Medulla oblongata (tissue), 1 donor: ENCODE measurements around the gene GALNT18.

Source experiments
- DNase-seq: peaks from one replicate; pipeline ENCODE4 v3.0.0-alpha.2; 2015; ENCODE audit errors: extremely low spot score

Gene GALNT18

DNA sequence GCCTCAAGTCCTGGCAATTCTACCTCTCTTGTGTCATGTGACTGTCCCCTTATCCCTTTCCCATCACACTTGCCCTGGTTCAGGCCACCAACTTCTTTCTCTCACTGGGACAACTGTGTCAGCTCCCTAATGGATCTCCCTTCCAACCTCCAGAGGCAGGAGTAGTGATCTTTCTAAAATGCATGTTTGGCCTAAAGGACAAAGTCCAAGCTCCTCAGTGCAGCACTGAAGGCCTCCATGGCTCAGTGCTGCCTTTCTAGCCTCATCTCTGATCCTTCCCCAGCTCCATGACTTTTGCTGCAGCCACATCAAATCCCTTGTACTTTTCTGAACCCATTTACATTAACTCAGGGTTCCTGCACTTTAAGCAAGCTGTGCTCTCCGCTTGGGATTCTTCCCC lies 349.6 kb downstream of the GALNT18 start:
- no peak for DNase-seq

DNA sequence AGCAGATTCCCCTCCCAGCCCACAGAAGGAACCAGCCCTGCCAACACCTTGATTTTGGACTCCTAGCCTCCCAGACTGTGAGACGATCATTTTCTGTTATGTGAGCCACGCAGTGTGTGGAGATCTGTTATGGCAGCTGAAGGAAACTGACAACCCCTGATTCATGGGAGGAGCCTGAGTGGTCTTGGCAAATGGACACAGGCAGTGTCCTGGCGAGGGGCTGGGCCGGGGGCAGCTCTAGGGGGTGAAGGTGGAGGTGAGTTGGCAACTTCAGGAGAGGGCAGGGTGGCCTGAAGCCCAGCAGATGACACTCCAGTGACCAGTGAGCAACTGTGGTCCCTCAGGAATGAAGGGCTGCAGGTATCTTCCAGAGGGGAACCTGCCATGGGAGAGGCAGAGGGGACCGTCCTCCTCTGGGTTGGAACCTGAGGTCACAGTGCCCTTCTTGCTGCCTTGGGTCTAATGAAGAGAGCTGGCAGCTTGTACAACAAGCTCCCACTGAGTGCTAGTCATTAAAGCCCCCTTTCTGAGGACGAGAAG lies 351.5 kb downstream of the GALNT18 start:
- DNase-seq = no peak

DNA sequence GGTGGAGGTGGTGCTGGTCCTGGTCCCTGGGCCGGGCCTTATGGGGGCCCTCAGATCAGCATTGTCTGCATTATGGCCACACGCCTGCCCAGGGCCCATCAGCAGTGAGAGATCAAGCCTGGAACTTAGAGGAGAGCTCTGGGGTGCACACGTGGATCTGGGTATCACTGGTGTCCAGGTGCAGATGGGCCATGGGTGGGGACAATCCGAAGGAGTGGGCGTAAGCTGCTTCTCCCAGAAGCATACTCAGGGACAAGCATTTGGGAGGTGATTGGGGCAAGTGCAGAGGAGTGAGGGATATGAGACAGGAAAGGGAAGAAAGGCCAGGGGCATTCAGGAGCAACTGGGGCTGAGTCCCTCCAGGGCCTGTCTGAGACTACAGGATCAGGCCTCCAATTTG lies 353.1 kb downstream of the GALNT18 start:
- DNase-seq = no peak

DNA sequence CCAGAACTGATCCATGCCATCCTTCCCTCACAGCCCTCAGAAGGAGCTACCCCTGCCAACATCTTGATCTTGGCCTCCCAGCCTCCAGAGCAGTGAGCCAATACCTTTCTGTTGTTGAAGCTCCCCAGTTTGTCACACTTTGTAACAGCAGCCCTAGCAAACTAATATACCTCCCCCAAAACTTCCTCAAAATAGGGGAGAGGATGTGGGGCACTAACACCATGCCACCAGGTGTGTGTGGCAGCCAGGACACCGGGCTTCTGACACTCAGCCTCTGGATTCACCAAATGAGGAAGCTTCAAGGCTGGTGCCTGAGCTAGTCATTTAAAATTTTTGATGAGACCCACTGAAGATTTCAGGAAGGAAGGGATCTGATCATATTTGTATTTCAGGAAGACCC lies 353.7 kb downstream of the GALNT18 start:
- DNase-seq = no peak

DNA sequence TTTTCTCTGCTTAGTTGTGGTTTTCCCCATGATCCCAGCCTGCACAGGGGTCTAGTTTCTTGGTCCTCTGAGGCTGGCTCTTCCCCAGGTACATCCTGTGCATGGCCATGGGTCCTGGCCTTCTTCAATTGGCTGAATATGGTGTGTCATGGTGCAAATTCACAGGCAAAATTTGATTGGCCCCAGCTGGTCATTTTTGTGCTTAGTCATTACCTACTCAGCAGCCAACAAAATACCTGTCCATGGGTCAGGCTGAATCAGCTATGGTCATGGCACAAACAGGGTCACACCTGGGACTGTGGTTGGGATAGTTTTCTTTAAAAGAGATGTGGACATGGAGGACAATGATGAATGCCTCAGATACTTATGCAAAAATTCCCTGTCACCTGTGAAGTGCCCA lies 354.5 kb downstream of the GALNT18 start:
- DNase-seq = no peak

DNA sequence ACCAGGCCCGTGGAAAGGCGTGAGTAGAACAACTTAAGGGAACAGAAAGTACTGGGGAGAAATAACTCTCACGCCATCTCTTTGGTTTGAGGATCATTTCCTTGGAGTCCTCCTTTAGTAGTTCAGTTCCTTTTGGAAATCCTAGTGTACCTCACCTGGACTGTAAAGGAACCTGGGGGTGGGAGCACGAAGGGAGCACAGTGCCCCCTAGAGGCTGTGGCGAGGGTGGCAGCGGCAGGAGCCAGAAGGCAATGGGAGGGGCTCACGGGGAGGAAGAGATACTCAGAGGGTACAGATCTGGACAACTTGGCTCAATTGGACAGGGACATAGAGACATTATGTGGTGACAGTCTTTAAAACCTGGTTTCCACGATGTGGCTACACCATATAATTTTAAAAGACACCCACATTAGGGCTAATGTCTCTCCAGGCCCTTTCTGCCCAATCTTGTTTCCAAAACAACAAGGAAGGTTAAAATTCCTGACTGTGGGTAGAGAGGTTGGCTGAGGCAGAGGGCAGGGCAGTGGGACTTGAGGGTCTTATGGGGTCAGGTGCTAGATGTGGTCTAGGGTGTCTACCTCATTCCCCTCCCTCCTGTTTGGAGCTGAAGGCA lies 355.7 kb downstream of the GALNT18 start:
- DNase-seq = no peak

DNA sequence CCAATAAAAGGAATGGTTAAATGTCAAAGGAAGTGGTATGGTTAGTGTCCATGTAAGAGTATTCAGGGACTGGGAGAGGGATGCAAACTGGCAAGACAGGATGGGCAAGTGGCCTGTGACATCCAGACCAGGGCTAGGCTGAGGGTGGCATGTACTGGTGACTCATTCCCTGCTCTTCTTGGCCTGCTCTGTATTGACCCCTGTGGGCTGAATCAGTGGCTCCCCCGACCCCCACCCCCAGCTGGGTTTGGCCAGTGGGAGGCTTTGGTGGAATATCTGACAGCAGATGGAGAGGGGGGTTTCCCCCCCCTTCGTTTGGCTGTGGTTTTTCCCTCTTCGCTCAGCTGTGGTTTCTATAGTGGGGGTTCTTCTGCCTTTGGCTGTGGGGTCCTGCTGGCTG lies 356.5 kb downstream of the GALNT18 start:
- no peak for DNase-seq

DNA sequence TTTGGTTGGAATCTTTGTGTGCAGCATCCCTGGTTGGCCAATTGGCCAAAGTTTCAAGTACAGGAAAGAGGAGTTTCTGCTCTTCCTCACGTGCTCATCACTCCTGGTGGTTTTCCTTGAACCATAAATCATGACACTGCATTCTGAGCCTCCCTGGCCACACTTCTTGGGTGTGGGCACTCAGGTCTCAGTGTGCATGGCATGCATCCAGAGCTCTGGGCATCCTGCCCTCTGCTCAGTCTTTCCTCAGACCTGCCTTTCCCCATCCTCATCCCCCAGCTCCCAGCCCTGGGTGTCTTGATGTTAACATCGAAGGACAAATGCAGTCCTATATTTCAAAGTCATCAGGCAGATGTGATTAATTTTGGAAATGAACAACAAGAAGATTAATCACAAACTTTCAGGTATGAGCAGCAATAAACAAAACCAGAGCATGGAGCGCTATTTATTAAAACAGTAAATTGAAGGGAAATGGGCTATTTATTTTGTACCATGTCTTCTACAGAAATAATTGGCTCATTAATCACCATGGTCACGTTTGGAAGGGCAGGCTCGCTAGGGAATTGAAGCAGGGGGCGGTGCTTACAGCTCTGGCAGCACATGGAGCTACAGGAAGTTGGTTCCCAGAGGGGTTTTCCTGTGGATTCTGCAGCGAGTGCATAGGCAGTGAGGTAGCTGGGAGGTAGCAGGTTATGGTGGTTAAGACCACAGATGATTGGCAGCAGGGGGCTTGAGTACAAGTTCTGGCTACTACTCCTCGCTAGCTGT lies 358.4 kb downstream of the GALNT18 start:
- DNase-seq = no peak

DNA sequence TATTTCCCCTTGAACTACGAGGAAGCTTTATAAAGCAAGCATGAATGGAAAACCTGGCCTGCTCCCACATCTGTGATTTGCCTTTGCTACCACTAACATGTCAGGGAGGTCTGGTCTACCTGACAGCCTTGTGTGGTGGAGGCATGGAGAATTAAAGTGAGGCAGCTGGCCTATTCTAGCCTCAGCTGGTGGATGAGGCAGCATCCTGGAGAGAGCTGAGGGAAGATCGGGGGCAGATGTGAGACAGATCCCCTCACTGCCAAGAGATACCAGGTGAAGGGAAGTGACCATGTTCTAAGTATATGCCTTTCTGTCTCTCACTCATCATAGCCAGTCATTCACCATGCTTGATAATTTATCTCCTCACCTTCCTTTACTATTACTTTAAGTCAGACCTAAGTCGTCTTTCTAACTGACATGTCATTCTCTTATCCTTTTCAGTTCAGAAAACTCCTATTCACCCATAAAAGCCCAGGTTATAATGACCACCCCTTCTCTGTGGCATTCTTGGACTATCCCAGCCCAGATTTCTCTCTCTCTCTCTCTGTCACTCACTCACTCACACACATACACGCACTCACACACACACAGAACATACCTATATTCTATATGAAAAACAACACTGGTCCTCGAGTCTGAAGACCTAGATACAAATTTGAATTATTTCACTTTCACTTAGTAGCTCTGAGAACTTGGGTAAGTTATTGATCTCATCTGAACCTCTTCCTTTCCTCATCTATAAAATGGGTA lies 359.5 kb downstream of the GALNT18 start:
- no peak for DNase-seq

DNA sequence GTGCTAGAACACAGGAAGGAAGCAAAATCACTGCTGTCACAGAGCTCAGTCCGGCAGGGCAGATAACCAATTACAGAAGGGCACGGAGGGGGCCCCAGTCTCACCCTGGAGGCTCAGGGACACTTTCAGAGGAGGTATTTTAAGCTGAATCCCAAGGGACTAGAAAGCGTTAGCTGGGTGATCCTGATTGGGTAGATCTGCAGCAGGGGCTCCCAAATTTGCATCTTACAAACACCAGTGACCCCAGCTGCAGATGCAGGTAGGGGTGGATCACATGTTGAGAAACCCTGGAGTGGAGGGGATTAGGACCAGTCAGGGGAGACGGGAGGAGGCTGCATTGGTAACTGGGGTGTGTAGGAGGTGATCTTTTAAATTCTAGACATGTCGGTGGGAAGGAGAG lies 360.2 kb downstream of the GALNT18 start:
- DNase-seq = no peak

DNA sequence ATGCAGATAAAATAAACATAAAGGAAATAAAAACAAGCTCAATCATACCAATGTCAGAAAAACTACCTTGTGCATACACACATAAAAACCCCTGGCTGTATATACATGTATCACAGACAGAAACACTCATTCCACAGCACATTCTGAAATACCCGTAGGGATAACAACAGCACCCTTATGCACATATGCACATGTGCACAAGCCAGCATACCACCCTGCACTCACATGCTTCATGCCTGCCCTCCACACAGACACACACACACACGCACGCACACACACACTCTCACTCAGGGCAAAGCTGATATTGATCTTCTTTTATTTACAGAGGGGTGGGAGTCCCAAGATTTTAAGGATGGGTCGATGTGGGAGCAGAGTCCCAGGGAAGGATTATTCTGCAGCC lies 360.9 kb downstream of the GALNT18 start:
- no peak for DNase-seq

DNA sequence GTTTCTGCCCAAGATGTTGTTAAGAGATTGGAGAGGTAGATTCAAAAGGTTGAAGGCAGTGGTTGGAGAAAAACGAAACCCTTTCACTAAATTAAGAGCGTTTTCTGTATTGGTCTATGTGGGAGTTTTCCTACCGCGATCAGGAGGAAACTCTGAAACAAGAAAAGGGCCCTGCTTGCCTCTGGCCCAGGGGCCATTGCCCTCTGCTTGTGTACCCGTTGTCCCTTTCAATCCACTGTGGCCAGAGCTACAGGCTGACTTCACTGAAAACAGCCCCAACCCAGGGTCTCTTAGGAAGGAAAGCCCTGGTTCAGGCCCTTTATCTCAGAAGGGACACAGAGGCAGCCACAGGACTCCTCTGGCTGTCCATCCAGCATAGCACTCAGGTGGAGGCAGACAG lies 367.8 kb downstream of the GALNT18 start:
- DNase-seq = no peak

DNA sequence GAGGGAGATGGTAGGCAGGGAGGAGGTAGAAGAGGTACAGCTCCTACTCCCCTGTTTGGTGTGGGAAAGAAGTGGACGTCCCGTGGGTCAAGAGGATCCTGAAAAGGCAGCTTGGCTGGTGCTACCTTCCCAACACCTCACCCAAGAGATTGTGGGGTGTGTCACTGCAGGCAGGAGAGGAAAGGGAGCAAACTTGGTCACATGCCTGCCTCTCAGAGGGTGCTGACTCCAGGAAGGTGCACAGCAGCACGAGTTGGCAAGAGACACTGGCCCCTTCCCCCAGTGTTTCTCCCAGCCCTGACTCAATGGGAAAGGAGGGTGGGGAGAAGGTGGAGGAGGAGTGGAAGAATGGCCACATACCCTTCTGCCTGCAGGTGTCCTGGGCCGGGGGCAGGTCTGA lies 368.3 kb downstream of the GALNT18 start:
- DNase-seq = no peak

DNA sequence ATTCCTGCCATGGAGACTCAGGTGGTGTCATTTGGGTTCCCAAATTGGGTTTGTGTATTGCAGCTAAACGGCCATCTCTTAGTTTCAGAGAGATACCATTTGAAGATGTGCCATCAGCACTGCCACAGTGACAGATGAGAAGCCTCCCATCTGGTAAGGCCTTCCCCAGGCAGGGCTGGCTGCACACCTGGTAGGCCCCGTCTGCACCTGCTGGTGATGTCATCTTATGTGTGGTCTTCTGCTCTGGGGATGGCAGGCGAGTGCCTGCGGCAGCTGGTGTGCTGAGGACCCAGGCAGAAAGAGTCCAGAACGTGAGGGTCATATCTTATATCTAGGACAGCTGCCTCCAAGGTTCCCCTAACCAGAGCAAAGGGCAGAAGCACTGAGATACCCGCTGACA lies 369.4 kb downstream of the GALNT18 start:
- DNase-seq = no peak

DNA sequence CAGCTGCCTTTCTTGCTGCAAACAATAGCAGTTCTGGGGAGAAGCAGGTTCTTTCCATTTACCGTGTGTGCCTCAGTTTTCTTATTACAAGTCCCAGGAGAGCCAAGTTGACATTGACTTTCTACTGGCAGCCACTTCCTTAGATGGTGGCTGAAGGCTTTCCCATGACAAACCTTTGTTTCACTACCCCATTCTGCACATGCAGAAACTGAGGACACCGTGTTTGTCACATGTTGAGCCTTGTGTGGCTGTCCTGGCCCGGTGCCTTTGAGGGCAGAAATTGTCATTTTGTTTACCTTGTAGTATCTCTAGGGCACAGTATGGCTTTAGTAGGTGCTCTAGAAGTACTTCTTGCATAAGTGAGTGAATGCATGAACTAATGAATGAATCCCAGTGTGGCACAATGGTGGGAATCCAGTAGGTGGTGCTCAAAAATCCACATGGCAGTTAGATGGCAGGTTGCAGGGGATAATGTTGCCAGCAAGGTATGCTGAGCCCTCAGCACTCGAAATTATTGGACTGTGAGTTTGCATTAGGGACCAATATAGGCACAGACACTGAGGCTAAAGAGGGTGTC lies 370.3 kb downstream of the GALNT18 start:
- no peak for DNase-seq

DNA sequence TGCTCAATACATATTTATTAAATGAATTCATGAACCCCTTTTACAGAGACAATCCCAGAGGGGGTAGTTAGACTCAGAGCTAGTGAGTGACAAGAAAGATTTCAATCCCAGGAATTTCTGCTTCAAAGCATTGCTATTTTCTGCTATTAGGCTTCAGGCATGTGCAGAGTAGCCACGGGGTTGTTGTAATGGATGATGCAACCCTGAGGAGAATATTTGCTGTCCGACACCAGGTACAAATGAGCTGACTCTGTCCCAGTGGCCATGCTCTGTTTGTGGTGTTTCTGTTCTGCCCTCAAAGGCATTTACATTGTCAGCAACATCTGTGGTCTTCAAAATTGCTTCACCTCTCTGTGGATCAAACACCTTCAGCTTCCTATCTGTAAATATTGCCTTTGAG lies 371.3 kb downstream of the GALNT18 start:
- no peak for DNase-seq

DNA sequence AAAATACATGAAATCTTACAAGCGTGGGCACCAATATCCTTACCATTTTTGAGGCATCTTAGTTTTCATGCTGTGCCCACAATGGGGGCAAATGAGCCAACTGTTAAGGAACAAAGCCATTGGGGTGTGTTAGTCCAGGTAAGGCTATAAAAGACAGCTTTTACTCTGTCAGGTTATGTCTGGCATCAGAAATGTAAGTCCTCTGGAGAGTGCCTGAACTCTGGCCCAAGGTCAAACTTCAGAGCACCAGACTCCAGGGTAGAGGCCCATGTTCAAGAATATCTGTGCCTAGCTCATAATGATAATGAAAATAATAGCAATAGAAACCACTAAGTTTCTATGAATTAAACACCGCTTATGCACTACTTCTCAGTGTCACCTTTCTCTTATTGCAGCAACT lies 374.2 kb downstream of the GALNT18 start:
- DNase-seq = no peak

DNA sequence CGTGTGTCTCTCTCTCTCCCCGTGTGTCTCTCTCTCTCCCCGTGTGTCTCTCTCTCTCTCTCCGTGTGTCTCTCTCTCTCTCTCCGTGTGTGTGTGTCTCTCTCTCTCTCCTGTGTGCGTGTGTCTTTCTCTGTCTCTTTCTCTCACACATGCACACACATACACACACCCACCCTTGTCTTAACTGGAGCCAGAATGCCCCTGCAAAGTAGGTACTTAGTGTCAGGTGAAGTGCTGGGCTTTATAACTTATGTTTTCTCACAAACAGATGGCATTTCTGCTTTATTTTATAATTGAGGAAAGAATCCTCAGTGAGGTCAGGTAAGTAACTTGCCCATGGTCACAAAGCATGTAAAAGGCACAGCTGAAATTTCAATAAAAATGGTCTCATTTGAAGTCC lies 374.7 kb downstream of the GALNT18 start:
- DNase-seq = no peak

DNA sequence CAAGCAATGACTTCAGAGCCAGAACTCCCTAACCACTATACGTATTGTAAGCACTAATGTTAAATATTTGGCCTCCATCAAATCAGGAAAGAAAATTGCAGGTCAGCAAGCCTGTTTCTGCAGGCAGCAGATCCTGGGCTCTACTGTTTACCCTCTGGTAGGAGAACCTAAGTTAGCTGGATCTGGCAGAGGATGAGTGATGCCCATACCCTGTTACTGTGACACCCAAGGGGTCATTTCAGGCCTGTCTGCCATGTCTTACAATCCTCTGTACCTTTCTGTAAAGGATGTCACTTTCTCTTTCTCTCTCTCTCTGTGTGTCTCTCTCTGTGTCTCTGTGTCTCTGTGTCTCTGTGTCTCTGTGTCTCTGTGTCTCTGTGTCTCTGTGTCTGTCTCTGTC lies 375.6 kb downstream of the GALNT18 start:
- no peak for DNase-seq

DNA sequence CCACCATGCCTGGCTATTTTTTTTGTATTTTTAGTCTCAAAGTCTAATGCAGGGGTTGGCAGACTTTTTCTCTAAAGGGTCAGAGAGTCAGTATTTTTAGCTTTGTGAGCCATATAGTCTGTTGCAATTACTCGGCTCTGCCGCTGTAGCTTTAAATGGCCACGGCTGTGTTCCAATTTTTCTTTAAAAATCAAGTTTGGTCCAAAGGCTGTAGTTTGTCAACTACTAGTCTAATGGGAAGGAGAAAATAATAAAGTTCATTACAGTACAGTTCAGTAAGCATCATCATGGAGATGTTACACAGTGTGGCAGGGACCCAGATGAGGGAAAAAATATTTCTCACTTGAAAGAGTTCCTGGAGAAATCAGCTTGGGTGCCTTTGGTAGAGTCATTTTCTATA lies 376.4 kb downstream of the GALNT18 start:
- no peak for DNase-seq

DNA sequence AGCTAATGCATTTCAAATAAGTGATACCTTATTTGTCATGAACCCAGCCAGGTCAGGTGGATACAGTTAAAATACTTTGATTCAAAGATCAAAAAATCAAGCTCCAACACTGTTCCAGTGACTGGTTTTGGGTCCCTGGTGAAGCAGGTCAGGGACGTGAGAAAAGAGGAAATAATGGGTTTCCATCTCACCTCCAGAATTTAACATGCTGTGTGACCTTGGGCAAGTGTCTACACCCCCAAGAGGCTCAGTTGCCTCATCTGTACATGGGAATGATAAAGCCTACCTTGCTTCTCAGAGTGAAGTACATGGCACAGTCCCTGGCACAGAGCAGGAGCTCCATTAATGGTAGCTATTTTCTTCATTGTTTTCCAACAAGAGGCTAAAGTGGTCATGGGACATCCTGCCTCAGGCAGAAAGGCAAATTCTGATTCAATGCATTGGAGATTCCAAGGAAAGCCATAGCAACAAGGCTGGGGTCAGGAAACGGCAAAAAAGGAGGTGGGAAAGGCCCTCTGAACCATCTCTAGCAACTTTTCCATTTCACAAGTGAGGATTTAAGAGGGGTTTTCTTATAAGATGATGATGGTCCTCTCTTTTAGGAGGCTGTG lies 377.2 kb downstream of the GALNT18 start:
- DNase-seq = no peak
